ENCODE data around the gene IFI30. TPM values are rescaled to one million over a fixed set of nuclear protein-coding genes. Genes with fewer than 3 reads are reported as not detected.
A peak's percentile ranks its signal among the peaks of the same experiment; 100 is the strongest.
"Not testable (repeated sequence)": the region's sequence is repeated elsewhere in the genome, so short reads cannot be mapped to it uniquely, and the experiment has no call there.

Gene IFI30
- total and polyA plus RNA-seq, 2 donors, result 148 to 237 TPM

GRCh38 chr19:18156841-18157464 is 16.7 kb upstream of the IFI30 start:
- Histone ChIP-seq H3K4me3 (ENCODE audit: low read length in 2 of 2) (no peak overlapping the region), H3K4me1 (ENCODE audit: control insufficient read depth in 2 of 2, insufficient read depth in 2 of 2, low read length in 2 of 2) (peaks cover 11 to 38% of the 10 kb centered on the region in 2 donors)
- 86% methylated on average over 22 of the region's 22 CpGs for WGBS

GRCh38 chr19:18157465-18158063 is 16.0 kb upstream of the IFI30 start:
- no peak for DNase-seq (ENCODE audit: low read depth in 6 of 9, low spot score in 9 of 9)
- Histone ChIP-seq H3K27me3 (ENCODE audit: control insufficient read depth in 2 of 2, insufficient read depth in 1 of 2, low read length in 1 of 2) (no peaks in the 10 kb centered on the region), H3K4me3 (ENCODE audit: low read length in 2 of 2) (no peak overlapping the region), H3K4me1 (ENCODE audit: control insufficient read depth in 2 of 2, insufficient read depth in 2 of 2, low read length in 2 of 2) (peaks cover 11 to 33% of the 10 kb centered on the region in 2 donors), H3K36me3 (ENCODE audit: control insufficient read depth in 2 of 2, insufficient read depth in 2 of 2, low read length in 1 of 2) (peaks cover 17 to 28% of the 10 kb centered on the region in 2 donors), H3K27ac (ENCODE audit: low read depth in 1 of 2, low read length in 1 of 2) (peak overlapping the region; percentile 64 to 75), H3K9me3 (ENCODE audit: control insufficient read depth in 2 of 2, insufficient read depth in 1 of 2, low read length in 1 of 2) (no peaks in the 10 kb centered on the region)
- 83% methylated on average over 18 of the region's 18 CpGs for WGBS

More at GRCh38 chr19:18156841-18157464, 16.7 kb upstream of the IFI30 start:
- Histone ChIP-seq H3K27ac (ENCODE audit: low read depth in 1 of 2, low read length in 1 of 2) (peak overlapping the region; percentile 64 to 75), H3K36me3 (ENCODE audit: control insufficient read depth in 2 of 2, insufficient read depth in 2 of 2, low read length in 1 of 2) (peaks cover 12 to 22% of the 10 kb centered on the region in 2 donors), H3K27me3 (ENCODE audit: control insufficient read depth in 2 of 2, insufficient read depth in 1 of 2, low read length in 1 of 2) (no peaks in the 10 kb centered on the region), H3K9me3 (ENCODE audit: control insufficient read depth in 2 of 2, insufficient read depth in 1 of 2, low read length in 1 of 2) (no peaks in the 10 kb centered on the region)
- no peak for DNase-seq (ENCODE audit: low read depth in 6 of 9, low spot score in 9 of 9)

GRCh38 chr19:18158467-18158866 is 15.1 kb upstream of the IFI30 start:
- H3K4me3 ChIP-seq (ENCODE audit: low read length in 2 of 2), result no peak overlapping the region
- no peaks in the 10 kb centered on the region for H3K27me3 ChIP-seq (ENCODE audit: control insufficient read depth in 2 of 2, insufficient read depth in 1 of 2, low read length in 1 of 2)
- no peak for DNase-seq (ENCODE audit: low read depth in 6 of 9, low spot score in 9 of 9)
- H3K27ac ChIP-seq (ENCODE audit: low read depth in 1 of 2, low read length in 1 of 2), result peak overlapping the region in 1 of 2 donors; percentile 2
- H3K9me3 ChIP-seq (ENCODE audit: control insufficient read depth in 2 of 2, insufficient read depth in 1 of 2, low read length in 1 of 2), result no peaks in the 10 kb centered on the region
- H3K4me1 ChIP-seq (ENCODE audit: control insufficient read depth in 2 of 2, insufficient read depth in 2 of 2, low read length in 2 of 2), result peaks cover 11 to 31% of the 10 kb centered on the region in 2 donors
- 96% methylated on average over 4 of the region's 4 CpGs for WGBS
- peaks cover 26 to 37% of the 10 kb centered on the region in 2 donors for H3K36me3 ChIP-seq (ENCODE audit: control insufficient read depth in 2 of 2, insufficient read depth in 2 of 2, low read length in 1 of 2)

GRCh38 chr19:18159059-18159616 is 14.5 kb upstream of the IFI30 start:
- not testable (repeated sequence) for H3K9me3 ChIP-seq (ENCODE audit: control insufficient read depth in 2 of 2, insufficient read depth in 1 of 2, low read length in 1 of 2)
- H3K4me1 ChIP-seq (ENCODE audit: control insufficient read depth in 2 of 2, insufficient read depth in 2 of 2, low read length in 2 of 2), result peaks cover 5 to 25% of the 10 kb centered on the region in 2 donors
- WGBS, result 96% methylated on average over 6 of the region's 6 CpGs

GRCh38 chr19:18159810-18160209 is 13.8 kb upstream of the IFI30 start:
- H3K27ac ChIP-seq (ENCODE audit: low read depth in 1 of 2, low read length in 1 of 2), result no peak overlapping the region
- peaks cover 32 to 40% of the 10 kb centered on the region in 2 donors for H3K36me3 ChIP-seq (ENCODE audit: control insufficient read depth in 2 of 2, insufficient read depth in 2 of 2, low read length in 1 of 2)
- H3K9me3 ChIP-seq (ENCODE audit: control insufficient read depth in 2 of 2, insufficient read depth in 1 of 2, low read length in 1 of 2), result no peaks in the 10 kb centered on the region
- no peak overlapping the region for H3K4me3 ChIP-seq (ENCODE audit: low read length in 2 of 2)
- no peak for DNase-seq (ENCODE audit: low read depth in 6 of 9, low spot score in 9 of 9)
- H3K4me1 ChIP-seq (ENCODE audit: control insufficient read depth in 2 of 2, insufficient read depth in 2 of 2, low read length in 2 of 2), result peaks cover 4 to 21% of the 10 kb centered on the region in 2 donors
- no peaks in the 10 kb centered on the region for H3K27me3 ChIP-seq (ENCODE audit: control insufficient read depth in 2 of 2, insufficient read depth in 1 of 2, low read length in 1 of 2)
- WGBS, result 96% methylated on average over 10 of the region's 10 CpGs

More at GRCh38 chr19:18159059-18159616, 14.5 kb upstream of the IFI30 start:
- not testable (repeated sequence) for H3K4me3 ChIP-seq (ENCODE audit: low read length in 2 of 2); DNase-seq (ENCODE audit: low read depth in 6 of 9, low spot score in 9 of 9); H3K27me3 ChIP-seq (ENCODE audit: control insufficient read depth in 2 of 2, insufficient read depth in 1 of 2, low read length in 1 of 2); H3K27ac ChIP-seq (ENCODE audit: low read depth in 1 of 2, low read length in 1 of 2)
- peaks cover 29 to 40% of the 10 kb centered on the region in 2 donors for H3K36me3 ChIP-seq (ENCODE audit: control insufficient read depth in 2 of 2, insufficient read depth in 2 of 2, low read length in 1 of 2)

GRCh38 chr19:18160493-18160970 is 13.1 kb upstream of the IFI30 start:
- DNase-seq (ENCODE audit: low read depth in 6 of 9, low spot score in 9 of 9), result no peak
- H3K27me3 ChIP-seq (ENCODE audit: control insufficient read depth in 2 of 2, insufficient read depth in 1 of 2, low read length in 1 of 2), result no peaks in the 10 kb centered on the region
- no peaks in the 10 kb centered on the region for H3K9me3 ChIP-seq (ENCODE audit: control insufficient read depth in 2 of 2, insufficient read depth in 1 of 2, low read length in 1 of 2)
- no peak overlapping the region for H3K4me3 ChIP-seq (ENCODE audit: low read length in 2 of 2)
- H3K36me3 ChIP-seq (ENCODE audit: control insufficient read depth in 2 of 2, insufficient read depth in 2 of 2, low read length in 1 of 2), result peaks cover 32 to 46% of the 10 kb centered on the region in 2 donors
- peaks cover 4 to 21% of the 10 kb centered on the region in 2 donors for H3K4me1 ChIP-seq (ENCODE audit: control insufficient read depth in 2 of 2, insufficient read depth in 2 of 2, low read length in 2 of 2)
- peak overlapping the region in 1 of 2 donors; percentile 8 for H3K27ac ChIP-seq (ENCODE audit: low read depth in 1 of 2, low read length in 1 of 2)
- 91% methylated on average over 13 of the region's 13 CpGs for WGBS

- WGBS, result 9% methylated on average over 66 of the region's 66 CpGs
- no peaks in the 10 kb centered on the region for H3K27me3 ChIP-seq (ENCODE audit: control insufficient read depth in 2 of 2, insufficient read depth in 1 of 2, low read length in 1 of 2)
- H3K9me3 ChIP-seq (ENCODE audit: control insufficient read depth in 2 of 2, insufficient read depth in 1 of 2, low read length in 1 of 2), result no peaks in the 10 kb centered on the region
- H3K36me3 ChIP-seq (ENCODE audit: control insufficient read depth in 2 of 2, insufficient read depth in 2 of 2, low read length in 1 of 2), result peaks cover 36 to 46% of the 10 kb centered on the region in 2 donors
- H3K27ac ChIP-seq (ENCODE audit: low read depth in 1 of 2, low read length in 1 of 2), result peak overlapping the region in 1 of 2 donors; percentile 54
- H3K4me3 ChIP-seq (ENCODE audit: low read length in 2 of 2), result peak overlapping the region in 1 of 2 donors; percentile 38
- peaks cover 4 to 21% of the 10 kb centered on the region in 2 donors for H3K4me1 ChIP-seq (ENCODE audit: control insufficient read depth in 2 of 2, insufficient read depth in 2 of 2, low read length in 2 of 2)
- peak in 6 of 9 donors; percentile 50 to 79 (median 60) for DNase-seq (ENCODE audit: low read depth in 6 of 9, low spot score in 9 of 9)
These were observed 12.5 kb upstream of the IFI30 start for GRCh38 chr19:18160971-18161635.

GRCh38 chr19:18161636-18162002 is 12.0 kb upstream of the IFI30 start:
- Histone ChIP-seq H3K27me3 (ENCODE audit: control insufficient read depth in 2 of 2, insufficient read depth in 1 of 2, low read length in 1 of 2) (no peaks in the 10 kb centered on the region), H3K4me3 (ENCODE audit: low read length in 2 of 2) (peak overlapping the region in 1 of 2 donors; percentile 38), H3K36me3 (ENCODE audit: control insufficient read depth in 2 of 2, insufficient read depth in 2 of 2, low read length in 1 of 2) (peaks cover 36 to 48% of the 10 kb centered on the region in 2 donors), H3K9me3 (ENCODE audit: control insufficient read depth in 2 of 2, insufficient read depth in 1 of 2, low read length in 1 of 2) (no peaks in the 10 kb centered on the region), H3K27ac (ENCODE audit: low read depth in 1 of 2, low read length in 1 of 2) (no peak overlapping the region), H3K4me1 (ENCODE audit: control insufficient read depth in 2 of 2, insufficient read depth in 2 of 2, low read length in 2 of 2) (peaks cover 4 to 19% of the 10 kb centered on the region in 2 donors)
- DNase-seq (ENCODE audit: low read depth in 6 of 9, low spot score in 9 of 9), result no peak
- WGBS, result 81% methylated on average over 19 of the region's 19 CpGs

Data from thymus (tissue), 11 donors.